H1 (cell line): Measurements from ENCODE around the gene KDM8. TPM values are rescaled to one million over a fixed set of nuclear protein-coding genes. Genes with fewer than 3 reads are reported as not detected.

Experiments used
- CTCF ChIA-PET: fragments of 300-600 bp; sonication (Branson Sonifier 250); formaldehyde crosslinking; loops from one replicate; lab custom pipeline; 2021; ENCODE audit not compliant: partially characterized antibody; lab: Charles Lee
- POLR2A ChIA-PET: fragments of 300-600 bp; sonication (Branson Sonifier 250); formaldehyde crosslinking; loops from one replicate; lab custom pipeline; 2021; ENCODE audit warnings: inconsistent platforms; ENCODE audit not compliant: partially characterized antibody; lab: Charles Lee
- DNase-seq, 2 experiments: peaks; one replicate each; pipeline versions ENCODE4 v3.0.0 to v3.0.0-alpha.2; 2010 to 2022; ENCODE audit warnings: low spot score in 2 of 2, low read depth in 1 of 2, mixed read lengths in 1 of 2
- FAIRE-seq: peaks from 2 replicates; lab custom pipeline; 2011; peaks lifted over from hg19 to GRCh38; lab: Jason Lieb, UNC
- H2AFZ ChIP-seq: 2 replicates; pipeline ENCODE4 v1.8.1; 2012; ENCODE audit warnings: low read length, inconsistent platforms
- H2AK5ac ChIP-seq: 2 replicates; pipeline ENCODE4 v1.6.1; 2013; ENCODE audit warnings: low read depth, low read length
- H2BK120ac ChIP-seq: replicated peaks from 2 replicates; pipeline ENCODE3; 2013; ENCODE audit warnings: low read depth, low read length, inconsistent platforms
- H2BK12ac ChIP-seq: 2 replicates; pipeline ENCODE4 v1.6.1; 2013; ENCODE audit warnings: low read depth, low read length
- H2BK15ac ChIP-seq: 2 replicates; pipeline ENCODE4 v1.6.1; 2013; ENCODE audit warnings: low read length
- H2BK20ac ChIP-seq: 2 replicates; pipeline ENCODE4 v1.6.1; 2013; ENCODE audit warnings: low read length
- H2BK5ac ChIP-seq: 2 replicates; pipeline ENCODE4 v1.6.1; 2013; ENCODE audit warnings: low read depth, low read length
- H3K14ac ChIP-seq: 2 replicates; pipeline ENCODE4 v1.6.1; 2013; ENCODE audit warnings: inconsistent platforms; ENCODE audit not compliant: insufficient read length
- H3K18ac ChIP-seq: 2 replicates; pipeline ENCODE4 v1.6.1; 2013; ENCODE audit warnings: low read length; ENCODE audit errors: extremely low read depth
- H3K23ac ChIP-seq: 2 replicates; pipeline ENCODE4 v1.6.1; 2013; ENCODE audit warnings: inconsistent platforms; ENCODE audit not compliant: insufficient read length
- H3K23me2 ChIP-seq: 2 replicates; pipeline ENCODE4 v1.6.1; 2013; ENCODE audit warnings: low read depth, low read length
- H3K27ac ChIP-seq: 2 replicates; pipeline ENCODE4 v1.6.1; 2011; ENCODE audit warnings: low read depth, low read length, inconsistent platforms
- H3K27me3 ChIP-seq, 4 experiments: replicated peaks in 1 of 4; 1 replicate in 1 of 4; 2 replicates in 3 of 4; pipeline versions ENCODE4 v1.6.1 to v1.8.1; 2011 to 2013; ENCODE audit warnings: low read length in 3 of 4, mild to moderate bottlenecking in 3 of 4, inconsistent platforms in 2 of 4, mixed read lengths in 2 of 4, moderate library complexity in 1 of 4; ENCODE audit not compliant: control insufficient read depth in 3 of 4, insufficient read depth in 3 of 4; ENCODE audit errors: extremely low read depth in 1 of 4
- H3K36me3 ChIP-seq, 4 experiments: 2 replicates each; pipeline versions ENCODE4 v1.6.1 to v1.8.1; 2011 to 2013; ENCODE audit warnings: mild to moderate bottlenecking in 4 of 4, low read length in 3 of 4, moderate library complexity in 2 of 4, control low read depth in 1 of 4, inconsistent platforms in 1 of 4; ENCODE audit not compliant: insufficient read depth in 4 of 4, control insufficient read depth in 2 of 4
- H3K4ac ChIP-seq: replicated peaks from 2 replicates; pipeline ENCODE3; 2013; ENCODE audit warnings: low read length, low read depth, mixed read lengths, inconsistent platforms; ENCODE audit not compliant: insufficient read length
- H3K4me1 ChIP-seq, 4 experiments: replicated peaks in 1 of 4; 1 replicate in 1 of 4; 2 replicates in 3 of 4; pipeline versions ENCODE4 v1.6.1 to v1.8.1; 2011 to 2013; ENCODE audit warnings: low read length in 3 of 4, inconsistent platforms in 2 of 4, mixed read lengths in 1 of 4; ENCODE audit not compliant: insufficient read depth in 4 of 4, control insufficient read depth in 3 of 4
- H3K4me2 ChIP-seq, 2 experiments: 2 replicates each; pipeline versions ENCODE4 v1.6.1 to v1.8.1; 2011 to 2013; ENCODE audit warnings: low read depth in 2 of 2, low read length in 2 of 2, control low read depth in 1 of 2, inconsistent platforms in 1 of 2, mild to moderate bottlenecking in 1 of 2; ENCODE audit not compliant: insufficient read depth in 1 of 2
- H3K4me3 ChIP-seq, 4 experiments: fragments of 200-600, 300-600 bp in 1 of 4; sonication (generic), shearing (Covaris generic), sonication (Bioruptor Twin) in 1 of 4; 2 replicates each; pipeline versions ENCODE4 v1.5.1 to v1.8.1; 2011 to 2016; ENCODE audit warnings: low read length in 4 of 4, low read depth in 3 of 4, control low read depth in 2 of 4, inconsistent platforms in 2 of 4, mild to moderate bottlenecking in 2 of 4, mixed read lengths in 1 of 4, moderate library complexity in 1 of 4; ENCODE audit not compliant: insufficient read depth in 2 of 4; ENCODE audit errors: extremely low read depth in 1 of 4
- H3K56ac ChIP-seq: replicated peaks from 2 replicates; pipeline ENCODE3; 2013; ENCODE audit warnings: low read depth, mild to moderate bottlenecking, mixed read lengths, low read length, inconsistent platforms; ENCODE audit not compliant: insufficient read length
- H3K79me1 ChIP-seq: 2 replicates; pipeline ENCODE4 v1.6.1; 2013; ENCODE audit warnings: low read depth, low read length, control low read depth
- H3K79me2 ChIP-seq, 2 experiments: 2 replicates each; pipeline versions ENCODE4 v1.6.1 to v1.8.1; 2012 to 2013; ENCODE audit warnings: low read length in 2 of 2, mild to moderate bottlenecking in 2 of 2, inconsistent platforms in 1 of 2; ENCODE audit not compliant: insufficient read depth in 2 of 2, control insufficient read depth in 1 of 2
- H3K9ac ChIP-seq, 4 experiments: replicated peaks in 1 of 4; 1 replicate in 1 of 4; 2 replicates in 3 of 4; pipeline versions ENCODE4 v1.6.1 to v1.8.1; 2011 to 2013; ENCODE audit warnings: low read depth in 3 of 4, low read length in 3 of 4, control low read depth in 2 of 4, mild to moderate bottlenecking in 2 of 4, moderate library complexity in 2 of 4, inconsistent platforms in 1 of 4; ENCODE audit errors: extremely low read depth in 1 of 4
- H3K9me3 ChIP-seq, 2 experiments: 2 replicates each; pipeline versions ENCODE4 v1.6.1 to v1.8.1; 2012 to 2013; ENCODE audit warnings: mild to moderate bottlenecking in 2 of 2, moderate library complexity in 2 of 2, control low read depth in 1 of 2, inconsistent platforms in 1 of 2, low read depth in 1 of 2, low read length in 1 of 2, mixed read lengths in 1 of 2; ENCODE audit not compliant: insufficient read depth in 2 of 2
- H4K20me1 ChIP-seq, 2 experiments: replicated peaks in 1 of 2; 2 replicates each; pipeline versions ENCODE3 to v1.8.1; 2011 to 2013; ENCODE audit warnings: inconsistent platforms in 2 of 2, low read length in 2 of 2, mild to moderate bottlenecking in 1 of 2; ENCODE audit not compliant: insufficient read depth in 2 of 2, control insufficient read depth in 1 of 2
- H4K5ac ChIP-seq: 2 replicates; pipeline ENCODE4 v1.6.1; 2013; ENCODE audit warnings: low read length, low read depth, mixed read lengths, inconsistent platforms; ENCODE audit not compliant: insufficient read length
- H4K8ac ChIP-seq: 2 replicates; pipeline ENCODE4 v1.8.0; 2013; ENCODE audit warnings: mild to moderate bottlenecking, moderate library complexity, low read length, inconsistent platforms; ENCODE audit not compliant: insufficient read depth; ENCODE audit errors: extremely low read depth
- H4K91ac ChIP-seq: replicated peaks from 2 replicates; pipeline ENCODE3; 2013; ENCODE audit warnings: low read length, mixed read lengths, inconsistent platforms; ENCODE audit not compliant: insufficient read length
- ATF3 ChIP-seq: IDR thresholded peaks from 2 replicates; pipeline ENCODE4 v1.6.1; 2011; ENCODE audit warnings: low read depth, mild to moderate bottlenecking, low read length; ENCODE audit not compliant: insufficient read depth
- CHD1 ChIP-seq: IDR thresholded peaks from 2 replicates; pipeline ENCODE4 v1.6.1; 2012; ENCODE audit warnings: low read depth, low read length, improper control_type of control experiment
- CTBP2 ChIP-seq: IDR thresholded peaks from 2 replicates; pipeline ENCODE4 v1.7.0; 2011; ENCODE audit warnings: borderline replicate concordance, mild to moderate bottlenecking, moderate library complexity, mixed read lengths, low read length; ENCODE audit not compliant: insufficient read depth, insufficient read length
- EZH2 ChIP-seq: fragments of 200-600 bp; sonication (generic); IDR thresholded peaks from 2 replicates; pipeline ENCODE4 v1.7.1; 2012; ENCODE audit warnings: low read depth, mild to moderate bottlenecking, moderate library complexity, low read length, inconsistent platforms; ENCODE audit not compliant: severe bottlenecking
- FOSL1 ChIP-seq: IDR thresholded peaks from 2 replicates; pipeline ENCODE4 v1.6.1; 2011; ENCODE audit warnings: mild to moderate bottlenecking, low read depth, low read length, moderate library complexity; ENCODE audit not compliant: insufficient read depth
- GABPA ChIP-seq: IDR thresholded peaks from 2 replicates; pipeline ENCODE4 v1.6.1; 2011; ENCODE audit warnings: mild to moderate bottlenecking, low read length, moderate library complexity, borderline replicate concordance; ENCODE audit not compliant: insufficient read depth
- KDM1A ChIP-seq: fragments of 200-600, 300-600 bp; sonication (generic); IDR thresholded peaks from 2 replicates; pipeline ENCODE4 v1.7.1; 2016; ENCODE audit warnings: mild to moderate bottlenecking, low read length, borderline replicate concordance
- PHF8 ChIP-seq: fragments of 200-600 bp; sonication (generic); conservative IDR thresholded peaks from 2 replicates; pipeline ENCODE4 v1.7.1; 2012; ENCODE audit warnings: low read depth, mild to moderate bottlenecking, inconsistent platforms, low read length, moderate library complexity
- RFX5 ChIP-seq: IDR thresholded peaks from 2 replicates; pipeline ENCODE4 v1.6.1; 2011; ENCODE audit warnings: low read depth, low read length, improper control_type of control experiment, borderline replicate concordance
- SRF ChIP-seq: IDR thresholded peaks from 2 replicates; pipeline ENCODE4 v1.6.1; 2011; ENCODE audit warnings: mild to moderate bottlenecking, low read depth, low read length, moderate library complexity
- TBP ChIP-seq: IDR thresholded peaks from 2 replicates; pipeline ENCODE4 v1.6.1; 2011; ENCODE audit warnings: low read depth, low read length, improper control_type of control experiment
- TEAD4 ChIP-seq: IDR thresholded peaks from 2 replicates; pipeline ENCODE4 v1.6.1; 2012; ENCODE audit warnings: low read depth, low read length, inconsistent platforms, mixed read lengths
- WGBS, 2 experiments: shearing (Covaris generic) in 1 of 2; methylation state at CpG; one replicate each; pipeline versions ENCODE4 v1.1.6 to v1.1.7; 2013 to 2015; ENCODE audit warnings: low lambda C conversion rate in 2 of 2, mixed read lengths in 2 of 2, inconsistent platforms in 1 of 2, low coverage in 1 of 2, missing lambda C conversion rate in 1 of 2; ENCODE audit not compliant: insufficient replicate concordance in 2 of 2, insufficient coverage in 1 of 2, insufficient read length in 1 of 2; ENCODE audit errors: extremely low coverage in 1 of 2, missing lambda C conversion rate in 1 of 2; 5-methylcytosine and 5-hydroxymethylcytosine counted together
- polyA plus RNA-seq, 7 experiments: library from polyadenylated mRNA; depleted of rRNA in 3 of 7; stranded (reverse) in 5 of 7; unstranded in 2 of 7; fragments of >200 nt in 5 of 7; fragments of 200-250 nt in 2 of 7; gene quantifications; 1 replicate in 5 of 7; 2 replicates in 1 of 7; 4 replicates in 1 of 7; pipeline versions ENCODE4 v1.2.1 to v1.2.3, GENCODE V29; 2011 to 2013; ENCODE audit warnings: missing spikeins in 2 of 7, mixed read lengths in 2 of 7
- total RNA-seq: library from RNA; stranded (reverse); fragmentation: NEBNext Ultra II Directional; extraction: Animal tissue kit (Norgen Biotek cat#: 25700); gene quantifications from 2 replicates; pipeline ENCODE4 v1.2.1, GENCODE V29; 2021

KDM8 gene
- total and polyA plus RNA-seq, 2 of the 8 experiments (the other 6 are each of a cell fraction or from before 2014, with no cell fraction given), result 10.3 to 12.8 TPM

DNA sequence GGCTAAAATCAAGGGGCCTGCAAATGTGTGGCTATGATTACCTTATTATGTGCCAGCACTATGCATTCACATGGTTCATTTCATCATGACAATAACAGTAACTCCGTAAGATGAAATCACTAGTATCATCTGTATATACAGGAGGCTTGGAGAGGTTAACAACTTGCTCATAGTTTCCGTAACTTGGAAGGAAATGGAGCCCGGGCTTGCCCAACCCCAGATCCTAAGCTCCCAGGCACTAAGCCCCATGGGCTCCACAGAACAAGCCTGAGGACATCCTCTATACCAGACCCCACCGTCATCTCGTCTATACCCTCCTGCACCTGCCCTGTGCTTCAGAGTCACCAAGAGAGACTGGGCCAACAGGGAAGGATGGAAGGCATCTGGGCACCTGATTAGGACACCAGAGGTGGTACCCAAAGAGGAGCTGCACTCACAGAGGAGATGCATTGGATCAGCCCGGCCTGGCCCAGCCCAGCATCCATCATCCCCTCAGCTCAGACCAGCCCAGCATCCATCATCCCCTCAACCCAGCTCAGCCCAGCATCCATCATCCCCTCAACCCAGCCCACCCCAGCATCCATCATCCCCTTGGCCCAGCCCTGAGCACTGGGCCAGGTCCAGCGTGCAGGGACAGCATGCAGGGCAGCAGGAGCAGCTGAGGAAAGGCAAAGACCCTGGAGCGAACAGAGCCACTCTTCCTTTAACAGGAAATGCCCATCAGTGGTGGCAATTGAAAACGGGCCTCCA, 36.8 kb downstream of the KDM8 start:
- Histone ChIP-seq H2BK120ac (no peak overlapping the region), H2BK20ac (no peak overlapping the region), H3K4me1 (peaks cover 0 to 6% (median 3%) of the 10 kb centered on the region in 4 experiments; a peak in 3 of 7 replicates), H3K14ac (no peak overlapping the region), H4K20me1 (no peaks in the 10 kb centered on the region), H4K8ac (no peak overlapping the region; the same call in 1 of the 2 replicates), H4K91ac (no peak overlapping the region), H3K23me2 (no peaks in the 10 kb centered on the region), H2BK15ac (no peak overlapping the region), H3K4ac (no peak overlapping the region), H2AFZ (no peak overlapping the region), H3K23ac (no peak overlapping the region), H3K9ac (no peak overlapping the region), H2BK12ac (no peak overlapping the region), H3K36me3 (no peaks in the 10 kb centered on the region), H2AK5ac (no peak overlapping the region), H3K18ac (no peak overlapping the region), H3K56ac (no peak overlapping the region), H3K79me1 (no peaks in the 10 kb centered on the region), H3K4me3 (no peak overlapping the region), H3K79me2 (no peaks in the 10 kb centered on the region), H3K9me3 (no peaks in the 10 kb centered on the region), H3K4me2 (no peak overlapping the region), H2BK5ac (no peak overlapping the region), H3K27ac (no peak overlapping the region), H4K5ac (no peak overlapping the region), H3K27me3 (no peaks in the 10 kb centered on the region)
- ChIA-PET CTCF (interaction anchor here (0.8 to 17.4 kb wide), 6 partner anchors 10 to 129 kb away, joined by 3 to 241 read pairs (median 10); no protein-coding TSS in a partner anchor), POLR2A (interaction anchor here (0.6 kb wide), 1 partner anchor 8 kb away, joined by 4 read pairs; no protein-coding TSS in a partner anchor)
- FAIRE-seq, result no peak
- WGBS, 2 experiments, result 86% methylated on average over 8 of the region's 9 CpGs; no CpG with 5 or more reads in 1 of the 2 experiments
- DNase-seq, result no peak
- TF ChIP-seq TBP (no peak), TEAD4 (no peak), GABPA (no peak), ATF3 (no peak), CTBP2 (no peak), KDM1A (no peak), SRF (no peak), CHD1 (no peak), RFX5 (no peak), FOSL1 (no peak), PHF8 (no peak), EZH2 (no peak)
